SK-N-SH treated with all-trans-retinoic acid at 6 μM for 48 hours (cell line): ENCODE data around the gene CROT.
A peak's percentile ranks its signal among the peaks of the same experiment; 100 is the strongest.

ENCODE experiments used
- ATAC-seq: fragments of 200-7000 bp; cut with Tn5 transposase; 3 replicates; pipeline ENCODE4 v1.9.1; 2020; ENCODE audit warnings: mild to moderate bottlenecking, moderate library complexity
- ARNTL ChIP-seq: fragments of 450-650 bp; formaldehyde crosslinking; IDR thresholded peaks from 2 replicates; pipeline ENCODE4 v1.5.0; 2020; ENCODE audit warnings: low read depth, mild to moderate bottlenecking, moderate library complexity, borderline replicate concordance
- BACH2 ChIP-seq: fragments of 250-450 bp; sonication (Bioruptor Pico); IDR thresholded peaks from 2 replicates; pipeline ENCODE4 v1.9.0; 2021; ENCODE audit warnings: mild to moderate bottlenecking, borderline replicate concordance
- CSDC2 ChIP-seq: fragments of 250-450 bp; sonication (Bioruptor Pico); IDR thresholded peaks from 2 replicates; pipeline ENCODE4 v1.5.0; 2020; ENCODE audit warnings: mild to moderate bottlenecking, moderate library complexity
- ESRRG ChIP-seq: fragments of 250-450 bp; sonication (Bioruptor Pico); IDR thresholded peaks from 2 replicates; pipeline ENCODE4 v1.6.1; 2021; ENCODE audit warnings: mild to moderate bottlenecking
- GLIS3 ChIP-seq: fragments of 250-450 bp; sonication (Bioruptor Pico); IDR thresholded peaks from 2 replicates; pipeline ENCODE4 v1.5.0; 2020; ENCODE audit warnings: mild to moderate bottlenecking, moderate library complexity
- ISL1 ChIP-seq: fragments of 250-450 bp; sonication (Bioruptor Pico); IDR thresholded peaks from 2 replicates; pipeline ENCODE4 v2.1.2; 2022; ENCODE audit warnings: mild to moderate bottlenecking, moderate library complexity
- OSR1 ChIP-seq: fragments of 250-450 bp; sonication (Bioruptor Pico); IDR thresholded peaks from 2 replicates; pipeline ENCODE4 v1.8.0; 2022; ENCODE audit warnings: moderate library complexity, mild to moderate bottlenecking, inconsistent platforms
- PPARA ChIP-seq: fragments of 250-450 bp; sonication (Bioruptor Pico); IDR thresholded peaks from 2 replicates; pipeline ENCODE4 v1.5.0; 2020; ENCODE audit warnings: mild to moderate bottlenecking, borderline replicate concordance
- RARB ChIP-seq: fragments of 250-450 bp; sonication (Bioruptor Pico); IDR thresholded peaks from 2 replicates; pipeline ENCODE4 v1.8.0; 2021; ENCODE audit warnings: mild to moderate bottlenecking, moderate library complexity
- SNAI2 ChIP-seq: fragments of 250-450 bp; sonication (Bioruptor Pico); IDR thresholded peaks from 2 replicates; pipeline ENCODE4 v1.5.0; 2020; ENCODE audit warnings: mild to moderate bottlenecking, moderate library complexity
- TCF4 ChIP-seq: fragments of 250-450 bp; sonication (Bioruptor Pico); IDR thresholded peaks from 2 replicates; pipeline ENCODE4 v1.8.0; 2021; ENCODE audit warnings: mild to moderate bottlenecking, moderate library complexity, borderline replicate concordance
- TOX ChIP-seq: fragments of 250-450 bp; sonication (Bioruptor Pico); IDR thresholded peaks from 2 replicates; pipeline ENCODE4 v1.8.0; 2021; ENCODE audit warnings: mild to moderate bottlenecking, moderate library complexity, borderline replicate concordance
- ZC3H10 ChIP-seq: fragments of 250-450 bp; sonication (Bioruptor Pico); IDR thresholded peaks from 2 replicates; pipeline ENCODE4 v1.5.1; 2021; ENCODE audit warnings: mild to moderate bottlenecking, moderate library complexity
- ZFP3 ChIP-seq: fragments of 250-450 bp; sonication (Bioruptor Pico); IDR thresholded peaks from 2 replicates; pipeline ENCODE4 v1.5.0; 2020; ENCODE audit warnings: mild to moderate bottlenecking, moderate library complexity
- ZFP30 ChIP-seq: fragments of 450-650 bp; formaldehyde crosslinking; IDR thresholded peaks from 2 replicates; pipeline ENCODE4 v1.5.0; 2022; ENCODE audit warnings: mild to moderate bottlenecking, moderate library complexity
- ZNF70 ChIP-seq: fragments of 450-650 bp; formaldehyde crosslinking; IDR thresholded peaks from 2 replicates; pipeline ENCODE4 v1.5.0; 2020; ENCODE audit warnings: mild to moderate bottlenecking, moderate library complexity
- ZNF8 ChIP-seq: fragments of 450-650 bp; formaldehyde crosslinking; IDR thresholded peaks from 2 replicates; pipeline ENCODE4 v1.5.0; 2020; ENCODE audit warnings: mild to moderate bottlenecking, moderate library complexity
- TF ChIP-seq, protein P1 (sequence below): fragments of 250-450 bp; sonication (Bioruptor Pico); IDR thresholded peaks from 2 replicates; pipeline ENCODE4 v1.5.0; 2020; ENCODE audit warnings: mild to moderate bottlenecking, moderate library complexity
- TF ChIP-seq, protein P2 (sequence below): fragments of 250-450 bp; sonication (Bioruptor Pico); IDR thresholded peaks from 2 replicates; pipeline ENCODE4 v1.5.1; 2021; ENCODE audit warnings: mild to moderate bottlenecking, moderate library complexity
- TF ChIP-seq, protein P3 (sequence below): fragments of 250-450 bp; sonication (Bioruptor Pico); IDR thresholded peaks from 2 replicates; pipeline ENCODE4 v1.8.0; 2020; ENCODE audit warnings: mild to moderate bottlenecking, moderate library complexity, borderline replicate concordance
- TF ChIP-seq, protein P4 (sequence below): fragments of 250-450 bp; sonication (Bioruptor Pico); IDR thresholded peaks from 2 replicates; pipeline ENCODE4 v1.8.0; 2021; ENCODE audit warnings: low read depth, mild to moderate bottlenecking, moderate library complexity, borderline replicate concordance
- TF ChIP-seq, protein P5 (sequence below): fragments of 250-450 bp; sonication (Bioruptor Pico); IDR thresholded peaks from 2 replicates; pipeline ENCODE4 v1.5.1; 2020; ENCODE audit warnings: low read depth, mild to moderate bottlenecking, moderate library complexity

CROT gene, protein sequence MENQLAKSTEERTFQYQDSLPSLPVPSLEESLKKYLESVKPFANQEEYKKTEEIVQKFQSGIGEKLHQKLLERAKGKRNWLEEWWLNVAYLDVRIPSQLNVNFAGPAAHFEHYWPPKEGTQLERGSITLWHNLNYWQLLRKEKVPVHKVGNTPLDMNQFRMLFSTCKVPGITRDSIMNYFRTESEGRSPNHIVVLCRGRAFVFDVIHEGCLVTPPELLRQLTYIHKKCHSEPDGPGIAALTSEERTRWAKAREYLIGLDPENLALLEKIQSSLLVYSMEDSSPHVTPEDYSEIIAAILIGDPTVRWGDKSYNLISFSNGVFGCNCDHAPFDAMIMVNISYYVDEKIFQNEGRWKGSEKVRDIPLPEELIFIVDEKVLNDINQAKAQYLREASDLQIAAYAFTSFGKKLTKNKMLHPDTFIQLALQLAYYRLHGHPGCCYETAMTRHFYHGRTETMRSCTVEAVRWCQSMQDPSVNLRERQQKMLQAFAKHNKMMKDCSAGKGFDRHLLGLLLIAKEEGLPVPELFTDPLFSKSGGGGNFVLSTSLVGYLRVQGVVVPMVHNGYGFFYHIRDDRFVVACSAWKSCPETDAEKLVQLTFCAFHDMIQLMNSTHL

DNA sequence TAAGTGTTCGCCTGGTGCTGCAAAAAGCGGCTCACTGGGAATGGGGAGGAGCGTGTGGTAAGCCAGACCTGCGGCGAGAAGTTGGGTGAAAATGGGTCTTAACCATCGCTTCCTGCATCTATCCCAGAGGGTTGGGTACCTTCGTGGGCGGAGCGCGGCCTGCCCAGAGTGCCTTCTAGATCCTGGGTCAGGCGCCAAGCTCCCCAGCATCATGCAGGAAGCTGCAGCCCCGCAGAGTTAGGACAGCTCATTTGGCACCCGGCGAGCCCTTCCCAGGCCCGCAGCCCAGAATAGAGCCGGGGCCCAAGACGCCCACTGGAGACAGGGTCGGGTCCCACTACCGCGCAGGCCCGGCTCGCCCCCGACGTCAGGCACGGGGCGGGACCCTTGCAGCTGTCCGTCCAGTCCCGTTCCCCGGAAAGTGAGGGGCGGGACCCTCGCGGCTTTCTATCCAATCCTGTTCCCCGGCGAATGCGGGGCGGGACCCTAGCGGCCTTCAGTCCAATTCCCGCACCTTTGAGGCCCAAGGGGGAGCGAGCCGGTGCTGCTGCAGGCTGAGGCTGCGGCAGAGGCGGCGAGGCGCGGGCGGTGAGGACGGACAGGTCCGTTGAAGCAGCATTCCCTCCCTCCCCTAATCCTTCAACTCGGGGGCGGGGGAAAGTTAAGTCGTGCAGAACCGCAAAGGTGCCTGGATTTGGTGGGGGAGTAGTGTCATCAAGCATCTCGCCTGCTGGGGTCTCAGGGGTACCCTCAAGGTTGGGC lies at the start of gene CROT:
CROT (plus strand) TSS at position 499 of the 762 bp plus-strand sequence. CDS start 3,405 bp downstream, outside the sequence.
- TF ChIP-seq, protein P1, sequence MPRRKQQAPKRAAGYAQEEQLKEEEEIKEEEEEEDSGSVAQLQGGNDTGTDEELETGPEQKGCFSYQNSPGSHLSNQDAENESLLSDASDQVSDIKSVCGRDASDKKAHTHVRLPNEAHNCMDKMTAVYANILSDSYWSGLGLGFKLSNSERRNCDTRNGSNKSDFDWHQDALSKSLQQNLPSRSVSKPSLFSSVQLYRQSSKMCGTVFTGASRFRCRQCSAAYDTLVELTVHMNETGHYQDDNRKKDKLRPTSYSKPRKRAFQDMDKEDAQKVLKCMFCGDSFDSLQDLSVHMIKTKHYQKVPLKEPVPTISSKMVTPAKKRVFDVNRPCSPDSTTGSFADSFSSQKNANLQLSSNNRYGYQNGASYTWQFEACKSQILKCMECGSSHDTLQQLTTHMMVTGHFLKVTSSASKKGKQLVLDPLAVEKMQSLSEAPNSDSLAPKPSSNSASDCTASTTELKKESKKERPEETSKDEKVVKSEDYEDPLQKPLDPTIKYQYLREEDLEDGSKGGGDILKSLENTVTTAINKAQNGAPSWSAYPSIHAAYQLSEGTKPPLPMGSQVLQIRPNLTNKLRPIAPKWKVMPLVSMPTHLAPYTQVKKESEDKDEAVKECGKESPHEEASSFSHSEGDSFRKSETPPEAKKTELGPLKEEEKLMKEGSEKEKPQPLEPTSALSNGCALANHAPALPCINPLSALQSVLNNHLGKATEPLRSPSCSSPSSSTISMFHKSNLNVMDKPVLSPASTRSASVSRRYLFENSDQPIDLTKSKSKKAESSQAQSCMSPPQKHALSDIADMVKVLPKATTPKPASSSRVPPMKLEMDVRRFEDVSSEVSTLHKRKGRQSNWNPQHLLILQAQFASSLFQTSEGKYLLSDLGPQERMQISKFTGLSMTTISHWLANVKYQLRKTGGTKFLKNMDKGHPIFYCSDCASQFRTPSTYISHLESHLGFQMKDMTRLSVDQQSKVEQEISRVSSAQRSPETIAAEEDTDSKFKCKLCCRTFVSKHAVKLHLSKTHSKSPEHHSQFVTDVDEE (CRISPR knock-in tag): peak; percentile 51; the same call in 1 of the 2 replicates
- no peak for TF ChIP-seq RARB
- TF ChIP-seq, all 23 proteins: peak for 1
- ATAC-seq: peak; percentile 99

DNA sequence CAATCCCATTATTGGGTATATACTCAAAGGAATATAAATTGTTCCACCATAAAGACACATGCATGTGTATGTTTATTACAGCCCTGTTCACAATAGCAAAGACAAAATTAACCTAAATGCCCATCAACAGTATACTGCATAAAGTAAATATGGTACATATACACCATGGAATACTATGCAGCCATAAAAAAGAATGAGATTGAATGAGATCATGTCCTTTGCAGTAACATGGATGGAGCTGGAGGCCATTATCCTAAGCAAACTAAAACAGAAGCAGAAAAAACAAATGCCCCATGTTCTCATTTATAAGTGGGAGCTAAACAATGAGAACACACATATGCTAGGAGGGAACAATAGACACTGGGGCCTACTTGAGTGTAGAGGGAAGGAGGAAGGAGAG lies 44.7 kb upstream of the CROT start:
- ATAC-seq: no peak
- TF ChIP-seq ARNTL: no peak
- no peak for TF ChIP-seq SNAI2 (CRISPR knock-in tag)
- TF ChIP-seq ZFP3 (CRISPR knock-in tag): no peak
- TF ChIP-seq TCF4: no peak
- TF ChIP-seq, protein P2, sequence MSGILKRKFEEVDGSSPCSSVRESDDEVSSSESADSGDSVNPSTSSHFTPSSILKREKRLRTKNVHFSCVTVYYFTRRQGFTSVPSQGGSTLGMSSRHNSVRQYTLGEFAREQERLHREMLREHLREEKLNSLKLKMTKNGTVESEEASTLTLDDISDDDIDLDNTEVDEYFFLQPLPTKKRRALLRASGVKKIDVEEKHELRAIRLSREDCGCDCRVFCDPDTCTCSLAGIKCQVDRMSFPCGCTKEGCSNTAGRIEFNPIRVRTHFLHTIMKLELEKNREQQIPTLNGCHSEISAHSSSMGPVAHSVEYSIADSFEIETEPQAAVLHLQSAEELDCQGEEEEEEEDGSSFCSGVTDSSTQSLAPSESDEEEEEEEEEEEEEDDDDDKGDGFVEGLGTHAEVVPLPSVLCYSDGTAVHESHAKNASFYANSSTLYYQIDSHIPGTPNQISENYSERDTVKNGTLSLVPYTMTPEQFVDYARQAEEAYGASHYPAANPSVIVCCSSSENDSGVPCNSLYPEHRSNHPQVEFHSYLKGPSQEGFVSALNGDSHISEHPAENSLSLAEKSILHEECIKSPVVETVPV (CRISPR knock-in tag): no peak
- TF ChIP-seq, protein P1 (CRISPR knock-in tag): no peak
- no peak for TF ChIP-seq PPARA (CRISPR knock-in tag)
- TF ChIP-seq, protein P3, sequence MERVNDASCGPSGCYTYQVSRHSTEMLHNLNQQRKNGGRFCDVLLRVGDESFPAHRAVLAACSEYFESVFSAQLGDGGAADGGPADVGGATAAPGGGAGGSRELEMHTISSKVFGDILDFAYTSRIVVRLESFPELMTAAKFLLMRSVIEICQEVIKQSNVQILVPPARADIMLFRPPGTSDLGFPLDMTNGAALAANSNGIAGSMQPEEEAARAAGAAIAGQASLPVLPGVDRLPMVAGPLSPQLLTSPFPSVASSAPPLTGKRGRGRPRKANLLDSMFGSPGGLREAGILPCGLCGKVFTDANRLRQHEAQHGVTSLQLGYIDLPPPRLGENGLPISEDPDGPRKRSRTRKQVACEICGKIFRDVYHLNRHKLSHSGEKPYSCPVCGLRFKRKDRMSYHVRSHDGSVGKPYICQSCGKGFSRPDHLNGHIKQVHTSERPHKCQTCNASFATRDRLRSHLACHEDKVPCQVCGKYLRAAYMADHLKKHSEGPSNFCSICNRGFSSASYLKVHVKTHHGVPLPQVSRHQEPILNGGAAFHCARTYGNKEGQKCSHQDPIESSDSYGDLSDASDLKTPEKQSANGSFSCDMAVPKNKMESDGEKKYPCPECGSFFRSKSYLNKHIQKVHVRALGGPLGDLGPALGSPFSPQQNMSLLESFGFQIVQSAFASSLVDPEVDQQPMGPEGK: no peak
- TF ChIP-seq GLIS3 (CRISPR knock-in tag): no peak
- TF ChIP-seq, protein P4, sequence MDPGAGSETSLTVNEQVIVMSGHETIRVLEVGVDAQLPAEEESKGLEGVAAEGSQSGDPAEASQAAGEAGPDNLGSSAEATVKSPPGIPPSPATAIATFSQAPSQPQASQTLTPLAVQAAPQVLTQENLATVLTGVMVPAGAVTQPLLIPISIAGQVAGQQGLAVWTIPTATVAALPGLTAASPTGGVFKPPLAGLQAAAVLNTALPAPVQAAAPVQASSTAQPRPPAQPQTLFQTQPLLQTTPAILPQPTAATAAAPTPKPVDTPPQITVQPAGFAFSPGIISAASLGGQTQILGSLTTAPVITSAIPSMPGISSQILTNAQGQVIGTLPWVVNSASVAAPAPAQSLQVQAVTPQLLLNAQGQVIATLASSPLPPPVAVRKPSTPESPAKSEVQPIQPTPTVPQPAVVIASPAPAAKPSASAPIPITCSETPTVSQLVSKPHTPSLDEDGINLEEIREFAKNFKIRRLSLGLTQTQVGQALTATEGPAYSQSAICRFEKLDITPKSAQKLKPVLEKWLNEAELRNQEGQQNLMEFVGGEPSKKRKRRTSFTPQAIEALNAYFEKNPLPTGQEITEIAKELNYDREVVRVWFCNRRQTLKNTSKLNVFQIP: no peak
- no peak for TF ChIP-seq TOX (CRISPR knock-in tag)
- TF ChIP-seq, all 23 proteins: peak for 0

DNA sequence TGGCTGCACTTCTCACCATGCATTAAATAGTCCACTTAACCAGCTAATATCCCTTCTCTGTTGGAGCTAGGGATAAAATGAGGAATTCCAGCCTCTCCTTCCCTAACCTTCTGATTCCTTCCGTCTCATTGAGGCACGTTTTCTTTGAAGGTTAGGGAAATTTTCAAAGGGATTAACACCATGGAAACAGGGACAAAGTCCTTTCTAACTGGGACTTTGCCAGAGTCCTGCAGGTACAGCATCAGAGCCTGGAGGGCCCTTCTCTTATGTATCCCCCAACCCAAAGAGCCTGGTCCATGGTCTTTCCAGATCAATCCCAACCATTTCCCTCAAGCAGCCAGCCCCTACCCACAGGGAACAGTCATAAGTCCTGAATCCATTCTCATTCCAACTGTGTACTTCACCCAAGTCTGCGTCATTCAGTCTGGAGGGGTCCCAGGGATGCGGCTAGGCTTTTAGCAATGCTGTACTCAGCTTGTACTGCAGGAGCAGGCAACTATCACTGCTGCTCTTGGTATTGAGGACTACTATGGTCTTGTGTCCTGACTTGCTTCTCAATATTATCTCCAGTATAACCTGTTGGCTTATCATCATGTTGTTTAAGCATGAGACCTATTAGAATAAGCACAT lies 34.6 kb upstream of the CROT start:
- ATAC-seq: no peak; the same call in 2 of the 3 replicates
- TF ChIP-seq, protein P5, sequence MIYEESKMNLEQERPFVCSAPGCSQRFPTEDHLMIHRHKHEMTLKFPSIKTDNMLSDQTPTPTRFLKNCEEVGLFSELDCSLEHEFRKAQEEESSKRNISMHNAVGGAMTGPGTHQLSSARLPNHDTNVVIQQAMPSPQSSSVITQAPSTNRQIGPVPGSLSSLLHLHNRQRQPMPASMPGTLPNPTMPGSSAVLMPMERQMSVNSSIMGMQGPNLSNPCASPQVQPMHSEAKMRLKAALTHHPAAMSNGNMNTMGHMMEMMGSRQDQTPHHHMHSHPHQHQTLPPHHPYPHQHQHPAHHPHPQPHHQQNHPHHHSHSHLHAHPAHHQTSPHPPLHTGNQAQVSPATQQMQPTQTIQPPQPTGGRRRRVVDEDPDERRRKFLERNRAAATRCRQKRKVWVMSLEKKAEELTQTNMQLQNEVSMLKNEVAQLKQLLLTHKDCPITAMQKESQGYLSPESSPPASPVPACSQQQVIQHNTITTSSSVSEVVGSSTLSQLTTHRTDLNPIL: no peak
- TF ChIP-seq ZC3H10: no peak
- no peak for TF ChIP-seq ZFP30 (CRISPR knock-in tag)
- no peak for TF ChIP-seq ZNF70 (CRISPR knock-in tag)
- no peak for TF ChIP-seq OSR1 (CRISPR knock-in tag)
- no peak for TF ChIP-seq CSDC2 (CRISPR knock-in tag)
- no peak for TF ChIP-seq ZNF8 (CRISPR knock-in tag)
- TF ChIP-seq ESRRG: no peak
- TF ChIP-seq ISL1 (CRISPR knock-in tag): no peak
- no peak for TF ChIP-seq RARB
- TF ChIP-seq ARNTL: no peak
- no peak for TF ChIP-seq TCF4
- TF ChIP-seq, protein P2 (CRISPR knock-in tag): no peak
- no peak for TF ChIP-seq BACH2 (CRISPR knock-in tag)
